Naive thymus-derived CD4-positive, alpha-beta T cell (primary cell): ENCODE results near the gene CLIP4. TPM values are rescaled to one million over a fixed set of nuclear protein-coding genes. Genes with fewer than 3 reads are reported as not detected.

ENCODE experiments used
- ATAC-seq: fragments of 150-1000 bp; cut with Tn5 transposase; 2 replicates; pipeline ENCODE4 v1.10.0; 2021; ENCODE audit warnings: mild to moderate bottlenecking, moderate library complexity
- CTCF ChIA-PET: fragments of 350-600 bp; sonication (Branson Sonifier 250); formaldehyde crosslinking; loops from one replicate; lab custom pipeline; 2021; ENCODE audit warnings: antibody characterized with exemption; lab: Charles Lee
- POLR2A ChIA-PET: fragments of 350-600 bp; sonication (Branson Sonifier 250); formaldehyde crosslinking; loops from one replicate; lab custom pipeline; 2021; ENCODE audit warnings: antibody characterized with exemption, inconsistent platforms; lab: Charles Lee
- DNase-seq, 9 donors: peaks; one replicate each; pipeline versions ENCODE4 v3.0.0 to v3.0.0-alpha.2; 2020 to 2022; ENCODE audit warnings: mixed read lengths in 1 of 9
- H3K27ac ChIP-seq: one replicate; pipeline ENCODE4 v1.7.0; 2013; ENCODE audit warnings: mild to moderate bottlenecking, low read depth, low read length, moderate library complexity
- H3K27me3 ChIP-seq, 2 donors: one replicate each; pipeline ENCODE4 v1.7.0; 2013; ENCODE audit warnings: low read length in 2 of 2, mild to moderate bottlenecking in 2 of 2, moderate library complexity in 2 of 2; ENCODE audit not compliant: control insufficient read depth in 2 of 2, insufficient read depth in 2 of 2
- H3K36me3 ChIP-seq, 3 experiments: 1 replicate in 2 of 3; 2 replicates in 1 of 3; pipeline ENCODE4 v1.7.0; 2013; ENCODE audit warnings: low read length in 3 of 3, mild to moderate bottlenecking in 3 of 3, moderate library complexity in 1 of 3; ENCODE audit not compliant: insufficient read depth in 3 of 3, control insufficient read depth in 2 of 3
- H3K4me1 ChIP-seq, 2 donors: one replicate each; pipeline ENCODE4 v1.7.0; 2013; ENCODE audit warnings: low read length in 2 of 2, mild to moderate bottlenecking in 2 of 2, moderate library complexity in 1 of 2; ENCODE audit not compliant: control insufficient read depth in 2 of 2, insufficient read depth in 2 of 2
- H3K4me3 ChIP-seq: 2 replicates; pipeline ENCODE4 v1.7.0; 2013; ENCODE audit warnings: mild to moderate bottlenecking, low read length
- H3K9me3 ChIP-seq, 3 experiments: 1 replicate in 2 of 3; 2 replicates in 1 of 3; pipeline ENCODE4 v1.7.0; 2013; ENCODE audit warnings: low read length in 3 of 3; ENCODE audit not compliant: control insufficient read depth in 2 of 3
- H3K27ac Mint-ChIP-seq, 9 donors: one replicate each; pipeline ENCODE4 v1.8.0; 2020 to 2022; ENCODE audit warnings: mixed read lengths in 9 of 9, mild to moderate bottlenecking in 8 of 9, moderate library complexity in 5 of 9, inconsistent platforms in 2 of 9
- H3K27me3 Mint-ChIP-seq, 5 donors: one replicate each; pipeline ENCODE4 v1.8.0; 2021 to 2022; ENCODE audit warnings: mixed read lengths in 5 of 5, mild to moderate bottlenecking in 1 of 5
- H3K36me3 Mint-ChIP-seq, 5 donors: one replicate each; pipeline ENCODE4 v1.8.0; 2020 to 2022; ENCODE audit warnings: mixed read lengths in 5 of 5, mild to moderate bottlenecking in 3 of 5, inconsistent platforms in 1 of 5
- H3K4me1 Mint-ChIP-seq, 7 donors: one replicate each; pipeline ENCODE4 v1.8.0; 2020 to 2022; ENCODE audit warnings: mixed read lengths in 7 of 7, mild to moderate bottlenecking in 3 of 7, inconsistent platforms in 1 of 7
- H3K4me3 Mint-ChIP-seq, 10 donors: one replicate each; pipeline ENCODE4 v1.8.0; 2020 to 2022; ENCODE audit warnings: mild to moderate bottlenecking in 10 of 10, mixed read lengths in 10 of 10, moderate library complexity in 6 of 10, inconsistent platforms in 2 of 10
- H3K9me3 Mint-ChIP-seq, 11 donors: one replicate each; pipeline ENCODE4 v1.8.0; 2020 to 2022; ENCODE audit warnings: mixed read lengths in 11 of 11, mild to moderate bottlenecking in 4 of 11, inconsistent platforms in 1 of 11, moderate library complexity in 1 of 11
- intact Hi-C, 2 donors: fragments of 100-400 bp; cut with micrococcal nuclease; formaldehyde crosslinking; loops; one replicate each; pipeline ENCODE4 v1.15.1; 2023
- polyA plus RNA-seq, 2 donors: library from polyadenylated mRNA; unstranded; fragments of 300-500 nt; fragmentation: Illumina TruSeq; gene quantifications; one replicate each; pipeline ENCODE4 v1.2.3, GENCODE V29; 2021
- total RNA-seq, 6 experiments: library from RNA in 5 of 6; stranded (reverse) in 5 of 6; gene quantifications; 1 replicate in 5 of 6; 2 replicates in 1 of 6; pipeline ENCODE4 v1.2.3 and lab custom pipeline; 2021 to 2026

Gene CLIP4
- total and polyA plus RNA-seq, 7 experiments from 2014 or later, result 17.2 to 57.7 (median 45.1) TPM

DNA sequence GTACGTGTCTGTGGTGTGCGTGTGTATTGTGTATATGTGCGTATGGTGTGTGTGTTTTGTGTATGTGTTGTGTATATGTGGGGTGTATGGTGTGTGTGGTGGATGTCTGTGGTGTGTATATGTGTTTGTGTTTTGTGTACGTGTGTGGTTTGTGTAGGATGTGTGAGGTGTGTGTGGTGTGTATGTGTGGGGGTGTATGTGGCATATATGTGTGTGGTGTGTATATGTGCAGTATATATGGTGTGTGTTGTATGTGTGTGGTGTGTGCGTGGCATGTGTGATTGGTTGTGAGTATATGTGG, 101.3 kb downstream of the CLIP4 start:
- ChIA-PET POLR2A (no interaction called here), CTCF (no interaction called here)
- peaks cover 0 to 7% (median 0%) of the 10 kb centered on the region in 5 donors for H3K36me3 Mint-ChIP-seq
- Histone ChIP-seq H3K4me3 (no peak overlapping the region), H3K9me3 (no peaks in the 10 kb centered on the region), H3K27ac (no peak overlapping the region), H3K36me3 (no peaks in the 10 kb centered on the region), H3K4me1 (no peaks in the 10 kb centered on the region), H3K27me3 (no peaks in the 10 kb centered on the region)
- no peak overlapping the region for H3K27ac Mint-ChIP-seq
- no peaks in the 10 kb centered on the region for H3K27me3 Mint-ChIP-seq
- intact Hi-C loops, result no loop called here
- no peak overlapping the region for H3K4me3 Mint-ChIP-seq
- DNase-seq, result no peak
- peak; percentile 26 for ATAC-seq
- H3K4me1 Mint-ChIP-seq, result peaks cover 0 to 5% (median 0%) of the 10 kb centered on the region in 7 donors
- no peaks in the 10 kb centered on the region for H3K9me3 Mint-ChIP-seq

DNA sequence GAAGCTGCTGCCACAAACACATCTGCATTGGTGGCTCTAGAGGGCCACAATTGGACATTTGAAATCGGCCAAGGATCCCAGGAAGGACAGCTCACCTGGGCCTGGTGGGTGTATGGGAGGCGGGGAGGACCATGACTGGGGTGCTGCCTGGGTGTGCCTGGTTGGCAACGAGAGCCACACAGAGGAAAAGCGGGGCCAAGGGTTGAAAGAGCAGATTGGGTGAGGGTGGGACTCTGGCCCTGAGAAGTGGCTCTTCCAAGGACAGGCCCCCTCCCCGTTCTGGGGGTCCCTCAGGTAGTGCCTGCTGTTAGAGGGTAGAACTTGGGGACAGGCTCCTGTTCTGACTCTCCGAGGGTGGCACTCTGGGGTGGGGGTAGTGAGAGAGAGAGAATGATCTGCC, 102.9 kb downstream of the CLIP4 start:
- H3K4me3 Mint-ChIP-seq, result no peak overlapping the region
- CTCF ChIA-PET, result no interaction called here

DNA sequence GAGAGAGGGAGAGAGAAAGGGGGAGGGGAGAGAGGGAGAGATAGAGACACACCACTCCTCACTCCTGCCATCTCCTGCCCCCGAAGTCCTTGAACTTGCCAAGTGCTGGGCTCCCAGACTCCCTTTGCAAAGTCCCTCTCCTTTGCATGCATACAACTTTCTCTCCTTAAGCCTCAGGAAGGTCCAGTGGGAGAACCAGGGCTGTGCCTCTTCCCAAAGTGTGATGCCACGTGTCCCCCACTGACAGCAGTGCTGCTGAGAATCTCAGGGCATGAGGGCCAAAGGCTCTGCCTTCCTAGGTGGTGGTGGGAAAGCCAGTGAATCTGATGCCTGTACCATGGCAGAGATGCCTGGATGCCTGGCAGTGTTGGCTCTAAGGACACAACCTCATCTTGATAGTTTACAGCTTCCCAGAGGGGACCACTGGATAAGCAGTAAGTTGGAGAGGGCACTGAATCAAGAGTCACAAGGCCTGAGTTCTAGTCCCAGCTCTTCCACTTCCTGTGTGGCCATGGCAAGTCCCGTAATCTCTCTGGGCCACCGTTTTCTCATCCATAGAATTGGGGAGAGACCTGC, 103.4 kb downstream of the CLIP4 start:
- H3K27me3 Mint-ChIP-seq, result no peaks in the 10 kb centered on the region
- no peaks in the 10 kb centered on the region for H3K36me3 ChIP-seq
- peaks cover 0 to 1% (median 0%) of the 10 kb centered on the region in 11 donors for H3K9me3 Mint-ChIP-seq
- no peaks in the 10 kb centered on the region for H3K4me1 ChIP-seq
- ChIA-PET CTCF (no interaction called here), POLR2A (no interaction called here)
- H3K36me3 Mint-ChIP-seq, result peaks cover 0 to 7% (median 0%) of the 10 kb centered on the region in 5 donors
- no peak for DNase-seq
- H3K27ac Mint-ChIP-seq, result no peak overlapping the region
- H3K27me3 ChIP-seq, result no peaks in the 10 kb centered on the region
- H3K4me1 Mint-ChIP-seq, result peaks cover 0 to 4% (median 0%) of the 10 kb centered on the region in 7 donors
- no peak overlapping the region for H3K4me3 Mint-ChIP-seq
- H3K4me3 ChIP-seq, result no peak overlapping the region
- H3K9me3 ChIP-seq, result no peaks in the 10 kb centered on the region
- ATAC-seq, result no peak
- intact Hi-C loops, result no loop called here
- H3K27ac ChIP-seq, result no peak overlapping the region

More for the DNA sequence above, 102.9 kb downstream of the CLIP4 start:
- Histone ChIP-seq H3K36me3 (no peaks in the 10 kb centered on the region), H3K27ac (no peak overlapping the region), H3K4me3 (no peak overlapping the region), H3K27me3 (no peaks in the 10 kb centered on the region), H3K4me1 (no peaks in the 10 kb centered on the region), H3K9me3 (no peaks in the 10 kb centered on the region)
- H3K27me3 Mint-ChIP-seq, result no peaks in the 10 kb centered on the region
- intact Hi-C loops, result no loop called here
- ATAC-seq (no peak), DNase-seq (no peak)
- peak overlapping the region in 1 of 9 donors; percentile 55 for H3K27ac Mint-ChIP-seq
- POLR2A ChIA-PET, result no interaction called here
- H3K4me1 Mint-ChIP-seq, result peaks cover 0 to 4% (median 0%) of the 10 kb centered on the region in 7 donors
- peaks cover 0 to 7% (median 0%) of the 10 kb centered on the region in 5 donors for H3K36me3 Mint-ChIP-seq
- peaks cover 0 to 1% (median 0%) of the 10 kb centered on the region in 11 donors for H3K9me3 Mint-ChIP-seq

DNA sequence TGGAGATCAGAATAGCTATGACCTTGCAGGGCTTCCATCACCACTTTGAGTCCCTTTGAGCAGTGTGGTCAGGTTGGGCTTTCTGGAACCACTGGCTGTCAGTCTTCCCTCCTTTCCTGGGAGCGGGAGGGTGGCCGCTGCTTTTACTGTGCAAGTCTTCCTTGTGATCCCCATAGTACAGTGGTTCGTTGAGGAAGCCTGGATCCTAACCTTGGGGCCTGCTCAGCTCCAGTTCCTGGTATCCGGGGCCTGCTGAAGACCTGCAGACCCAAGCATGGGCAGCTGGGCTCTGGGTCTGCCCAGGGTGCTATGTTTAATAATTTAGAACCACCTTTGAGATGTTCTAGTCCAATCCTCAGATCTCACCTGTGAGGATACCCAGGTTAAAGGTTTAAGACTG, 104.2 kb downstream of the CLIP4 start:
- Histone ChIP-seq H3K4me1 (no peaks in the 10 kb centered on the region), H3K9me3 (no peaks in the 10 kb centered on the region), H3K36me3 (no peaks in the 10 kb centered on the region), H3K27me3 (no peaks in the 10 kb centered on the region), H3K27ac (no peak overlapping the region), H3K4me3 (no peak overlapping the region)
- intact Hi-C loops, result no loop called here
- H3K9me3 Mint-ChIP-seq, result peaks cover 0 to 1% (median 0%) of the 10 kb centered on the region in 11 donors
- CTCF ChIA-PET, result no interaction called here
- ATAC-seq (no peak), DNase-seq (no peak)
- peak overlapping the region in 1 of 9 donors; percentile 26 for H3K27ac Mint-ChIP-seq
- no peak overlapping the region for H3K4me3 Mint-ChIP-seq
- peaks cover 0 to 2% (median 0%) of the 10 kb centered on the region in 7 donors for H3K4me1 Mint-ChIP-seq
- H3K27me3 Mint-ChIP-seq, result peaks cover 0 to 2% (median 0%) of the 10 kb centered on the region in 5 donors
- POLR2A ChIA-PET, result no interaction called here
- H3K36me3 Mint-ChIP-seq, result peaks cover 0 to 7% (median 0%) of the 10 kb centered on the region in 5 donors

DNA sequence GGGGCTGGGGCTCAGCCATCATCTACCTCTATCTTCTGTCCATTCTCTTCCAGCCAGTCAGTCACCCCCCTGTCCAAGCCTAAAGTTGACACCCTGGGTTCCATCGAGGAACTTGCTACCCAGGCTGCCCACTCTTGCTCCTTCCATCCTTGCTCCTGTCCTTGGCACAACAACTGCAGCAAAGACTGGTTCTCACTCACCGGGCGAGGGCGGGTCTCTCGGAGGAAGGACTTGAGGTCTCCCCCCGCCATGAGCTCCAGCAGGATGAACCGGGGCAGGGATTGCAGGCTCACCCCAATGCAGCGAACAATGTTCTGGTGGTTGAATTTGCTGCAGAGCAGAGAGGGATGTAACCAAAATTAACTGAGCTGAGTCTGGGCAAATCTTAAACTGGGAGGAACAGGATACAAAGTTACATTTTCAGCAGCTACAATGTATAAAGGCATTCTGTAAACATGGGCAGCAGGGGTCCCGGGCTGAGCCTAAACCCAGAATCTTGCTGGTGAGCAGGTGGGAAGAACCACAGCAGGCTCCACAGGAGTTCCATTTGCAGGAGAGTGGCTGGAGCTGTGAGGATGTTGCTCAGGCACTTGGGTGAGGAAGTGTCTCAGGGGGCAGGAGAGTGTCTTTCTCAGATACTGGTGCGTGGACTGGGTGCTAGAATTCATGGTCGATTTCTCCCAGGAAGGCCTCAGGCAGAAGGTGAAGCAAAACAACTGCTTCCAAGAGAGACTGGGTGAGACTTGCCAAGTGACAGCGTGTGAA, 105.5 kb downstream of the CLIP4 start:
- POLR2A ChIA-PET, result no interaction called here
- H3K4me1 ChIP-seq, result no peaks in the 10 kb centered on the region
- DNase-seq, result no peak
- Mint-ChIP-seq H3K4me1 (peaks cover 0 to 2% (median 0%) of the 10 kb centered on the region in 7 donors), H3K27me3 (peaks cover 0 to 6% (median 3%) of the 10 kb centered on the region in 5 donors), H3K36me3 (peaks cover 0 to 7% (median 0%) of the 10 kb centered on the region in 5 donors), H3K4me3 (no peak overlapping the region), H3K9me3 (peaks cover 0 to 1% (median 0%) of the 10 kb centered on the region in 11 donors), H3K27ac (no peak overlapping the region)
- no peak overlapping the region for H3K4me3 ChIP-seq
- no peaks in the 10 kb centered on the region for H3K9me3 ChIP-seq
- no peaks in the 10 kb centered on the region for H3K36me3 ChIP-seq
- CTCF ChIA-PET, result no interaction called here
- H3K27ac ChIP-seq, result no peak overlapping the region
- no peaks in the 10 kb centered on the region for H3K27me3 ChIP-seq
- intact Hi-C loops, result no loop called here
- no peak for ATAC-seq

DNA sequence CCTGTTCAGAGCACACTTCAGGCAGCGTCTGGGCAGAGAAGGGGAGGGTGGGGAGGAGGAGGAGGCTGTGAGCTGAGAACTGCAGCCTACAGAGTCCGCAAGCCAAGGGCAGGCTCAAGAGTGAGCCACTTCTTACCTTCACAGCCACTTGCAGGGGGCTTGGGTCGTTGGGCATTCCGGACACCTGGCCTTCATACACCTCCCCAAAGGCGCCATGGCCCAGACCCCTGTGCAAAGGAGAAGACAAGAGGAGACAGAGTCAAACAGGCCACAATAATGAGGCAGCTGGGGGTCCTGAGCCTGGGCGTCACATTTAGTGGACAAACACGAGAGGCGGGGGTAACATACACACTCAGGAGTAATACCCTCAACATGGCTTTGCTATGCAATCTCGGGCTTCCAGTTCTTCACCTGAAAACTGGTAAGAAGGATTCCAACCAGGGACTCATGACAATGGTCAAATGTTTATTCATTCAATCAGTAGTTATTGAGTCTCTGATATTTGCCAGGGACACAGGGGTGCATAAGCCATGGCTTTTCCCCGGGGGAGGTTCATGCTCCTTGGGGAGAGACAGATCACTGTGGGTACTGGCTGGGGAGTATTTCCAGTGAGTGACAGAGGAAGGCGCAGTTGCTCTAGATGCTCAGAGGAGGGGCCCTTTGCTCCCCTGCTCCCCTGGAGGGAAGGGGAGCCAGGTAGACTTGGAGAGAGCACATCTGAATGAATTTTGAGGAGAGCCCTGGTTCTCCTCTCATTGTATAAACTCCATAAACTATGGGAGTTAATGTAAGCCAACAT, 107.4 kb downstream of the CLIP4 start:
- H3K9me3 Mint-ChIP-seq, result peaks cover 0 to 1% (median 0%) of the 10 kb centered on the region in 11 donors
- intact Hi-C loops, result no loop called here
- peaks cover 0 to 7% (median 0%) of the 10 kb centered on the region in 5 donors for H3K36me3 Mint-ChIP-seq
- peaks cover 0 to 2% (median 0%) of the 10 kb centered on the region in 7 donors for H3K4me1 Mint-ChIP-seq
- H3K27ac Mint-ChIP-seq, result no peak overlapping the region
- Histone ChIP-seq H3K4me3 (no peak overlapping the region), H3K36me3 (no peaks in the 10 kb centered on the region), H3K9me3 (no peaks in the 10 kb centered on the region), H3K27ac (no peak overlapping the region), H3K4me1 (no peaks in the 10 kb centered on the region), H3K27me3 (no peaks in the 10 kb centered on the region)
- H3K4me3 Mint-ChIP-seq, result no peak overlapping the region
- DNase-seq (no peak), ATAC-seq (no peak)
- CTCF ChIA-PET, result no interaction called here
- POLR2A ChIA-PET, result no interaction called here
- H3K27me3 Mint-ChIP-seq, result peaks cover 0 to 20% (median 5%) of the 10 kb centered on the region in 5 donors
